T-helper 2 cell treated with Interferon-gamma antibody and Interleukin-4, amounts not matched to agents 100 ng/mL and 5 ng/mL, for 36 hours (primary cell): Measurements from ENCODE around the gene CDH18. TPM values are rescaled to one million over a fixed set of nuclear protein-coding genes. Genes with fewer than 3 reads are reported as not detected.

Experiments used
- intact Hi-C: fragments of 100-400 bp; cut with micrococcal nuclease; formaldehyde crosslinking; loops from one replicate; pipeline ENCODE4 v1.15.1; 2023
- total RNA-seq: library from RNA; stranded (reverse); gene quantifications from 2 replicates; pipeline ENCODE4 v1.2.3, GENCODE V29; 2022

CDH18 gene
- total RNA-seq, 1 donor from 2014 or later, result not detected

DNA sequence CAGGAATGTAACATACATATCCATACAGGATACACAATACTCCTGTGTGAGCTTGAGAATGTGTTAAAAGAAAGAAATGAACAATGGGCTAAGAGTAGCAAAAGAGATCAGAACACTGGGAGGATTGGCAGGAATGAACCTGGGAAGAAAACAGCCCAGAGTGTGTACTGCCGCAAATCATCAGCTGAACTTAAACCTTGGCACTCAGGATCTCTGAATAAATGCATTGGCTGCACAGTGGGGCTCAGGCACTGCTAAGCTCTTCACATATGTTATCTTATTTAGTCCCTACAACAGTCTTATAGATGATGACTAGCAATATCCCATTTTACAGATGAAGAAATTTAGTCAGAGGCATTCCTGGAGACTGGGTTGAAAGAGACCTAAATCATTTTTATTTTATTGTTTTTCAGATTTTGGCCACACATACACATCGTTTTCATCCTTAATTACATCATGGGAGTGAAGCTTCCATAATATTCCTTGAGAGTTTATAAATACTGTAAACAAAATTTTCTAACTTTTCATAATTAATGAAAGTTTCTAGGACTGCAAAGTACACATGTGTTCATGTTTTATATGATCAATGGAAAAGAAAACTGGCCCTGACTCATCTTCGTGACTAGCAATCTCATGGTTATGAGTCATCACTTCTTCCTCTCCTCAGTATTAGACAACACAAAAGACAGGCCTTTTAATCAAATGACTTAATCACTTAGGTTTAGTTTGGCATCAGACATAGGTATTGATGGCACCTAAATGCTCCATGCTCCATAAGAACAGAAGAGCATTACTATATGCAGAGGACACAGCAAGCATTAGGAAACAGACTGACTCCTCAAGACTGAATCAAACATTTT, 59.2 kb downstream of the CDH18 start:
- intact Hi-C loops, result no loop called here

DNA sequence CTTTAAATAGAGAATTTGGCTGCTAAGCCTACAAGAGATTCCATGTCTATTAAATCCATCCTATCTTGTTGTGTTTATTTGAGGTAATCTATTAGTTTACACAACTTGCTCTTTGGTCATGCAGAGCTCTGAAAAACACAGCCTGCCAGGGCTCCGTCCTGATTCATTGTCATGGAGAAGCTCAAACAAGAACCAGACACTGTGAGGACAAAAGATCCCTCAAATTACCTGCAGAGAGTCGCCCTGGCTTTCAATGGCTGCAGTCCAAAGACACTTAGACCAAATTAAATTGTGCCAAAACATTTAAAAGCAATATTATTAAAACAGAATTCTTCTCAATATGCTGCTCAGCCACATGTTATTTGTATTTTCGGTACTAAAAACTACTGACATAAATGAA, 60.1 kb downstream of the CDH18 start:
- intact Hi-C loops, result no loop called here

DNA sequence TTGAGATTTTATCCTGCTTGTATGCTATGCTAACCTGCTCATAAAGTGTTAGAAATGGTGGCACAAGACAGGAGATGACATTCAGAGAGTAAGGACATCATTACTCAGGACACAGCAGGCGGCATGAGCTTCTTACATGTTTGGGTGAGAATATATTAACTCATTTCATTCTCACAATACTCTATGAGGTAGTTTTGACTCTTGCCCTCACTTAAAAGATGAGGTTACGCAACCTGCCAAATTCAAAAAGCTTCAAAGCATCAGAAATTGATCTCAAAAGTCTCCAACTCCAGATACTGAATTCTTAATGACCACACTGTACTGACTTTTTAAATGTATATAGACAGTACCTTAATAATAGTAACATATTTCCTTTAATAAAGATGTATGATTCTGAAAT, 60.8 kb downstream of the CDH18 start:
- intact Hi-C loops, result no loop called here

GRCh38 chr5:19923742-19924141, 64.3 kb downstream of the CDH18 start:
- intact Hi-C loops, result no loop called here

DNA sequence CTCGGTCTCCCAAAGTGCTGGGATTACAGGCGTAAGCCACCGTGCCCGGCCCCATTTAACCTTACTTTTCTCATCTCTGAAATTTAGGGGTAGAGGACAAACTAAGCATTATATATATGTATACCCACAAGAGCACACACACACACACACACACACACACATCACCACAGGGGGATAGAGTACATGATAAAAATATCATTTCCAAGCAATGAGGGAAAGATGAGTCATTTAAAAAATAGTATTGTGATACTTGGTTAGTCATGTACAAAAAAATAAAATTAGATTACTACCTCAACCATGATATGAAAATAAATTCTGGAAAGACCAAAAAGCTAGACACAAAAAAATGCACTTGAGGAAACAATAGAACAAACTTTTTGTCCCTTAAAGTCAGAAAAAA, 67.2 kb downstream of the CDH18 start:
- intact Hi-C loops, result no loop called here

DNA sequence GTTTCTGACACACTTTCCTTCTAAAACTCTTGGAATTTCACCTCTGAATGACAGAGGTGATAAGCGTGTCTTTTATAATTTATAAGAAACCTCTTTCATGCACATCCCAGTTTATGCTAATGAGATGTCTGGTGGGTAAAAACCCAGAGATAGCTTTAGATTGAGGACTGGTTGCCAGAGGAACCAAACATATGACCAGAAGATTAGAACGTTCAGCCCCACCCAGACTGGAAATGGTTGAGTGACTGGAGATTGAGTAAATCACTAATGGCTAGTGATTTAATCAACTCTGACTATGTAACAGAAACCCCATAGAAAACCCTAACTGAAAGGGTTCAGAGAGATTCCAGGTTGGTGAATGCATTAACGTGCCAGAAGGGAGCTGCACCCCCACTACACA, 69.2 kb downstream of the CDH18 start:
- intact Hi-C loops, result no loop called here

DNA sequence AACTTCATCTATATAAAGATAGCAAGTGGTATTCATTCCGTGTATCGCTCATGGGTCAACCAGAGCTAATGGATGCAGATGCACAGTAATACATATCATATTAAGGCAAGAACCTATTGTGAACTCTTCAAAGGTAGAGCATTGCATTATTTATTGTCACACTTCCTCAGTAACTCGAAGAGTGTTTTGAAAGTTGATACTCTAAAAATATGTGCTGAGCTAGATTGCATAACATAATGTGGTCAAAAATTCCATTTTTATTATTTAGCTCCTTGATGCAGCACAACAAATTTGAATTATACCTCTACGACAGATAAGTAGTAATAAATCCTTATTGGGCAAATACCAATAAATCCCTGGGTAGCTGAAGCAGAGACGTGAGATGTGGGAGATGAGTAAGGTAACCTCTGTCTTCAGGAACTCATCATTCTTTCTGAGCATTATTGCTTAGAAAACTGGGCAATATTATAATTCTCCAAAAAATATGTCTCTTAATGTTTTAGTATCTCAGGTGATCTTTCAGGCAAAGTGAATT, 70.3 kb downstream of the CDH18 start:
- intact Hi-C loops, result no loop called here

DNA sequence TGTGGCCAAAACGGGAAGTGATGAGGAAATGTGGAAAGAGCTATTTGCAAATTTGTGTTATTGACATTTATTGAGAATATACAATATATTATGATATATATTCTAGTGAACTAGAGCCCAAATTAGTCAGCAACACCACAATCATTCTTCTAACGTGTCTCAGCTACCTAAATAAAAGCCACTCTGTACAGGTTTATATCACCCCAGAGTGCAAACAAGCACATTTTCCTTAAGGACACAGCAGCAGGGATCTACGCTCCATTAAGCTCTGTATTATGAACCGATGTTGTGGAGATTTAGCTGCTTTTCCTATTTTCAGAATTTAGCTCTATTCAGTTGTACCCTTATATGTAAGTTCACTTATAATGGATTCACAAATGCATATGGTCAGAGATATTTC, 77.9 kb downstream of the CDH18 start:
- intact Hi-C loops, result no loop called here

GRCh38 chr5:19904766-19905165, 83.2 kb downstream of the CDH18 start:
- intact Hi-C loops, result no loop called here

DNA sequence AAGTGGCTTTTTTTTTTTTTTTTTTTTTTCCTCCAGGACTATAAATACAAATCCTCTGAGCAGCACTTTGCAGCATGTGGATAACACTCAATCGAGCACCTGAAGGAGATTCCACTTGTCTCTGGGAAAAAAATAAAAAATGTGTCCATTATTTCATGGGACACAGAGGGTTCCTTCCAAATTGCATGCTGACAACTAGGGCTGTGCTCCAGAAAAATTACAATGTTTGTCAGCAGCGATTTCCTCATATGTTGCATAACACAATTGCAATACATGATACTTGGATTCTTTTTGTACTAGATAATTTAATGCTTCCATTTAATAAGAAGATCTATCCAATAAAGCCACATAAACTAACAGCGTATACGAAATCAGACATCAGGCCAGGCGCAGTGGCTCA, 84.4 kb downstream of the CDH18 start:
- intact Hi-C loops, result no loop called here

DNA sequence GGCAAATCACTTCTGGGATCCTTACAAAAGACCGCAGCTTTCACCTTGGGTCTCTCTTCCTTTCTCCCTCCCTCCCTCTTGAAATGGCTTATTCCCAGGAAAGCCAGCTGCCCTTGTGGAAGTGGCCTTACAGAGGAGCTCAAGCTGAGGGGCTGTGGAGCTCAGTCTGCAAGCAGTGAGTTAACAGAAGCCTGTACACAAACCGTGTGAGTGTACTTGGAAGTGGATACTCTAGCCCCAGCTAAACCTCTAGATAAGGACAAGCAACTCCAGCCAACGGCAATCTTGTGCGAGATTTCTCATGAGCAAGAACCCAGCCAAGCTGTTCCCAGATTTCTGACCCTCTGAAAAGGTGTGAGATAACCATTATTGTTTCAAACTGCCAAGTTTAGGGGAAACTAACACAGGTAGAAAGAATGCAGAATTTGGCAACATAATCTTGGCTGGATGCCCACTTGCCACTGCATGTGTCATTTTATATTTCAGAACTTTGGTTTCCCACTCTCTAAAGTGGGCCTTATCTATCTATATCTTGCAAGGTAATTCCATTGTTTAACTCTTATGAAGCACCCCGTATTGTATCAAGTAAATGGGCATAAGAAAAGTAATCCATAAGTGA, 85.6 kb downstream of the CDH18 start:
- intact Hi-C loops, result no loop called here

GRCh38 chr5:19900269-19900668, 87.7 kb downstream of the CDH18 start:
- intact Hi-C loops, result no loop called here

DNA sequence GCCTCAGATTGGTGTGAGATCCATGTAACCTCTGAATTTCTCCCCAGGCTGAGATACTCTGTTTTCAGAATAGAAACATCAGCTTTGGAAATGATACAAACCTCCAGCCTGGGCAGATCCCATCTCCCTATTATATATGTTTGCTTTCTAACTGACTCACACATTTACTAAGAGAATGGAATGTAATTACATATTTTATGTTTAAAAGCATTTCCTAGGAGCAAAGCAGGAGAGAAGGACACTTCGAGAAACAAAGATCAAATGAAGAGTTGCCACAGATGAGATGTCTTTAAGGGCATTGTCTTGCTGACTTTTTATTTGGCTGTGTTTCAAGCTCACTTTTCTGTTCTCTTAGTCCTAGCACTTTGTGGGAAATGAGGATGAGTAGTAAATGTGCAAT, 96.3 kb downstream of the CDH18 start:
- intact Hi-C loops, result no loop called here

DNA sequence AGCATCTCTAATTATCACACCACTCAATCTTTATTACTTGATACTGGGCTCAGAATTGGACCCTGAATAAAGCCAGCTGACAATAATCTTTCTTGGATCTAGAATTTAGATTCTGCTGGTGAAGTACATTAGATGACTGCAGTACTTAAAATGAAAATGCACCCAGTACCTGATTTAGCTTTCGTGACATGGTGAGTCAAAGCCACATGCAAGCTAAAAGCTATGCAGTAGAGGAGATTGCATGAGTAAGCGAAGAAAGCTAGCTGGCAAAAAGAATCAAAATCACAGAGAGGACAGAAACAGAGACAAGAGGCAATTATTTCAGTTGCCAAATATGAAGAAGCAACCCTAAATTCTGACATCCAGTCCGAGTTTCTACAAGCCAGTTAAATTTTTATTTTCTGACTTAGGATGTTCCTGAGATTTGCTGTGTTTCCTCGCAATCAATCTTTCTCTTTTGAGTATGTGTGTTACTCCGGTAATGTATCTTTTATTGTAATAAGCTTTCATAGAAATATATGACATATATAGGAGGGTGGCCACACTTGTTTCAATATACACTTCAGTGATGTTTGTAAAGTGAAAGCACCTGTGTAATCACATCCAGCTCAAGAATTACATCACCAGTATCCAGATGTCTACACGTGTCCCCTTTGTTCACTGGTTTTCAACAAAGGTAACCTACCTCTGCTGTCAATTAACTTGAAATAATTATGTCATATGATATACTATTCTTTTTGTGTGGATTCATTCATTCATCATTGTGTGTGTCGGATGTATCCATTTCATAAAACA, 101.7 kb downstream of the CDH18 start:
- intact Hi-C loops, result no loop called here

DNA sequence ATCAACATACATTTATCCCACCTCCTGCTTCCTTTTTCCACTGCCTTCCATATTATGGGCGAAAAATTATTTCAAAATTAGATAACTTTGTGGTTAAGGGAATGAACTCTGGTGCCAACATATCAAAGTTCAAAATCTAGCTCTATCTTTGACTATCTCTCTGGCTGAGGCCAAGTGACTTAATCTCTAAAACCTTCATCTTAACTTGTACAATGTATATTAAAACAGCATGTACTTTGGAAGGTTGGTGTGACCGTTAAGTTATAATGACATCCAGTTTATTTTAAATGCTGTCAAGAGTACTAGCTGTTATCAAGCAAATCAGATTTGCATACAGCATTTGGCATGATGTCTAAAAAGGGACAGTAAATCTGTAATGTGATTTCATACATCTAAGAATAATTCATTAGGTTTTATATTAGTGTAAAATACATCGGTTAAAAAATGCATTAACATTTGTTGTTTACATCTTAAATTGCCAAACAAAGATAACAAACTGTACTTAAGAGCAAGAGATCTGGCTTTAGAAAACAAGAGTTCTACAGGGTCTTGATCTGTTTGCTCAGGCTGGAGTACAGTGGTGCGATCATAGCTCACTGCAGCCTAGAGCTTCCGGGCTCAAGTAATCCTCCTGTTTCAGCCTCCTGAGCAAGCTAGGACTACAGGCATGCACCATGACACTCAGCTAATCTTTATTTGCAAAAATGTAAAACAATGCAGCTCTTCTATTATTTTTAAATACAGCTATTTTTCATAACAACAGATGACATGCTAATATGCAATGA, 102.8 kb downstream of the CDH18 start:
- intact Hi-C loops, result no loop called here

GRCh38 chr5:19880859-19881436, 107.1 kb downstream of the CDH18 start:
- intact Hi-C loops, result no loop called here

GRCh38 chr5:19880458-19880857, 107.5 kb downstream of the CDH18 start:
- intact Hi-C loops, result no loop called here

DNA sequence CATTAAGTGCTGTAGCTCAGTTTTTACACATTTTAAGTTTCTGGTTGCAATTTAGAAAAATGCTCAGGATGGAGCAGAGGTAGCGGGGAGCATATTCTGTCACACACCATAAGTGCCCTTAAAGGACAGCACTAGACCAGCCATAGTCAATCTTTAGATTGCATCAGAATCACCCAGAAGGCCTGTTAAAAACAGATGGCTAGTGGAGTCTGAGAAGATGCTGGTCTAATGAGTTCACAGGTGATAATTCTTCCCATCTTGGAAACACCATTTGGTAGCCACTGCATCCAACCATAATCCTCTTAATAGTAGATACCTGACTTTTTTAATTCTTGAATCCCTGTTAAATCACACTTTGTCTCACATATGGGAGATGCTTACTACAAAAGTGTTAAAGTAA, 113.2 kb downstream of the CDH18 start:
- intact Hi-C loops, result no loop called here

- intact Hi-C loops, result no loop called here
Measured at GRCh38 chr5:19866090-19866450, 121.9 kb downstream of the CDH18 start.

GRCh38 chr5:19865336-19866089, 122.5 kb downstream of the CDH18 start:
- intact Hi-C loops, result no loop called here
